Peyer's patch (tissue), 4 donors: ENCODE data around the gene PDCD6IP. TPM values are rescaled to one million over a fixed set of nuclear protein-coding genes. Genes with fewer than 3 reads are reported as not detected.

ENCODE experiments used
- DNase-seq, 3 donors: peaks; one replicate each; pipeline ENCODE4 v3.0.0-alpha.2; 2017 to 2019
- H3K27ac ChIP-seq, 4 donors: fragments of 200-600 bp; sonication (generic); one replicate each; pipeline ENCODE4 v1.5.1; 2016 to 2019
- H3K27me3 ChIP-seq, 2 donors: fragments of 200-600 bp; sonication (generic); one replicate each; pipeline ENCODE4 v1.5.1; 2019
- H3K36me3 ChIP-seq, 3 donors: fragments of 200-600 bp; sonication (generic); one replicate each; pipeline ENCODE4 v1.5.1; 2016 to 2019
- H3K4me1 ChIP-seq, 4 donors: fragments of 200-600 bp; sonication (generic); one replicate each; pipeline ENCODE4 v1.5.1; 2016 to 2019
- H3K4me3 ChIP-seq, 4 donors: fragments of 200-600 bp; sonication (generic); 1 replicate in 3 of 4; 2 replicates in 1 of 4; pipeline ENCODE4 v1.5.1; 2016 to 2019; ENCODE audit warnings: mild to moderate bottlenecking in 1 of 4
- H3K9me3 ChIP-seq, 4 donors: fragments of 200-600 bp; sonication (generic); one replicate each; pipeline ENCODE4 v1.5.1; 2016 to 2019; ENCODE audit warnings: mild to moderate bottlenecking in 1 of 4
- CTCF ChIP-seq, 6 experiments: fragments of 450-650 bp in 4 of 6; fragments of 200-600 bp in 2 of 6; sonication (generic) in 1 of 6; IDR thresholded peaks; one replicate each; pipeline ENCODE4 v1.5.1; 2017 to 2019; ENCODE audit warnings: antibody characterized with exemption in 6 of 6, mild to moderate bottlenecking in 3 of 6, moderate library complexity in 1 of 6
- POLR2A ChIP-seq, 2 donors: fragments of 450-650 bp; IDR thresholded peaks; one replicate each; pipeline ENCODE4 v1.5.1; 2017; ENCODE audit warnings: antibody characterized with exemption in 2 of 2, mild to moderate bottlenecking in 2 of 2, moderate library complexity in 2 of 2
- total RNA-seq, 4 donors: library from RNA; depleted of rRNA; stranded (reverse); fragments of >200 nt; gene quantifications; one replicate each; pipeline ENCODE4 v1.1.0, GENCODE V29; 2016

The PDCD6IP gene
- total RNA-seq, 4 donors from 2014 or later, result 49.5 to 151 (median 136) TPM

GRCh38 chr3:33897306-33897705 lies 98.9 kb downstream of the PDCD6IP start:
- no peaks in the 10 kb centered on the region for H3K27me3 ChIP-seq
- no peak overlapping the region for H3K4me3 ChIP-seq
- H3K4me1 ChIP-seq, result no peaks in the 10 kb centered on the region
- no peaks in the 10 kb centered on the region for H3K9me3 ChIP-seq
- TF ChIP-seq CTCF (IDR thresholded peaks at IDR 0.05), result no peak
- no peak for TF ChIP-seq POLR2A (IDR thresholded peaks at IDR 0.05)
- no peaks in the 10 kb centered on the region for H3K36me3 ChIP-seq
- DNase-seq, result no peak
- H3K27ac ChIP-seq, result no peak overlapping the region

- DNase-seq, result no peak
- H3K9me3 ChIP-seq, result no peaks in the 10 kb centered on the region
- no peaks in the 10 kb centered on the region for H3K4me1 ChIP-seq
- H3K27me3 ChIP-seq, result no peaks in the 10 kb centered on the region
- H3K4me3 ChIP-seq, result no peak overlapping the region
- H3K36me3 ChIP-seq, result no peaks in the 10 kb centered on the region
- TF ChIP-seq POLR2A (IDR thresholded peaks at IDR 0.05) (no peak), CTCF (IDR thresholded peaks at IDR 0.05) (no peak)
- no peak overlapping the region for H3K27ac ChIP-seq
These were observed 100.5 kb downstream of the PDCD6IP start for GRCh38 chr3:33898901-33899300.

GRCh38 chr3:33900440-33900808 lies 102.0 kb downstream of the PDCD6IP start:
- no peak for DNase-seq
- no peak overlapping the region for H3K4me3 ChIP-seq
- H3K36me3 ChIP-seq, result no peaks in the 10 kb centered on the region
- H3K9me3 ChIP-seq, result no peaks in the 10 kb centered on the region
- TF ChIP-seq CTCF (IDR thresholded peaks at IDR 0.05), result no peak
- H3K4me1 ChIP-seq, result no peaks in the 10 kb centered on the region
- H3K27ac ChIP-seq, result no peak overlapping the region
- no peaks in the 10 kb centered on the region for H3K27me3 ChIP-seq

- H3K9me3 ChIP-seq, result no peaks in the 10 kb centered on the region
- H3K27me3 ChIP-seq, result no peaks in the 10 kb centered on the region
- H3K27ac ChIP-seq, result no peak overlapping the region
- no peak overlapping the region for H3K4me3 ChIP-seq
- no peak for TF ChIP-seq CTCF (IDR thresholded peaks at IDR 0.05)
- no peak for TF ChIP-seq POLR2A (IDR thresholded peaks at IDR 0.05)
- DNase-seq, result no peak
- H3K4me1 ChIP-seq, result no peaks in the 10 kb centered on the region
- H3K36me3 ChIP-seq, result no peaks in the 10 kb centered on the region
These were observed 102.5 kb downstream of the PDCD6IP start for GRCh38 chr3:33900809-33901505.

- Histone ChIP-seq H3K27ac (no peak overlapping the region), H3K36me3 (no peaks in the 10 kb centered on the region), H3K4me1 (no peaks in the 10 kb centered on the region), H3K4me3 (no peak overlapping the region), H3K9me3 (no peaks in the 10 kb centered on the region), H3K27me3 (no peaks in the 10 kb centered on the region)
- no peak for TF ChIP-seq POLR2A (IDR thresholded peaks at IDR 0.05)
- no peak for TF ChIP-seq CTCF (IDR thresholded peaks at IDR 0.05)
- no peak for DNase-seq
These were observed 103.6 kb downstream of the PDCD6IP start for GRCh38 chr3:33901862-33902563.
